ENCODE results near the gene DMC1.

DMC1 gene

DNA sequence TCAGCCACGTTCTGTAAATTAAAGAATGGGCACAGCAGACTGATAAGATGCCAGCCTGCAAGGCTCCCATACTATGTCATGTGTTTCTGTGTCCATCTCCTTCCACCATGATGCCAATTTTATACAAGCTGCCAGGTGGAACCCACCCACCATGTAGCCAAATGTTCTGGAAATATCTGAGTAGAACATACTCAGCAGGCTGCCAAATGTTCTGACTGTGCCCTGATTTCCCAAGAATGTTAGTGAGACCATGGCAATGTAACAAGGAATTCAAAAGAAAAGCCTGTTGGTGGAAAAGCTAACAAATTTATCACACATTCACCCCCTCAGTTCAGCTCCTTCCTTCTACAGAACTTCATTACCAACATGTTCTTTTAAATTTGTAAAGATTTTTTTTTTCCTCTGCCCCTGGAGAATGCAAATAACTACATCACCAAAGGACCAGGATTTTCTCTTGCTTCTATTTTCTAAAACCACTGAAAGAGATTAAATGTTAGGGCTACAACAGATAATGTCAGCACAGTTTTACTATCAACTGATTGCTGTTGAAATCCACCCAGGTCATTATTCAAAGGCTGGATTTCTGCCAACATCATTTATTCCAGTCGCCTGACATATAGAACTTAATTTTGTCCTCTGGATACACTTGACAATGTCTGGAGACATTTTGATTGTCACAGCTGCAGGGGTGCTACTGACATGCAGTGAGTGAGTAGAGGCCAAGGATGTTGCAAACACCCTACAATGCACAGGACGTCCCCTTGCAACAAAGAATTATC lies 3.1 kb downstream of the DMC1 start:
- no peak for DNase-seq
- H3K4me3 ChIP-seq (ENCODE audit: low read depth, low read length) = no peak overlapping the region
- no peak overlapping the region for H4K91ac ChIP-seq (ENCODE audit: low read depth, low read length)
- no peak overlapping the region for H4K8ac ChIP-seq (ENCODE audit: low read depth, low read length)
- H3K4ac ChIP-seq (ENCODE audit: low read depth, low read length) = no peak overlapping the region
- no peak overlapping the region for H2BK12ac ChIP-seq (ENCODE audit: low read length)
- H3K79me1 ChIP-seq (ENCODE audit: low read length) = peaks cover 9% of the 10 kb centered on the region
- H2BK120ac ChIP-seq (ENCODE audit: insufficient read depth, low read length, poor library complexity) = no peak overlapping the region
- H2AK5ac ChIP-seq (ENCODE audit: low read length) = no peak overlapping the region
- H3K4me1 ChIP-seq (ENCODE audit: control insufficient read depth in 1 of 2, insufficient read depth in 2 of 2, low read length in 2 of 2) = peaks cover 2 to 4% of the 10 kb centered on the region in 2 experiments
- H3K4me2 ChIP-seq (ENCODE audit: low read length) = no peak overlapping the region
- no peak overlapping the region for H3K27ac ChIP-seq (ENCODE audit: low read depth, low read length)
- H4K12ac ChIP-seq (ENCODE audit: low read depth, low read length) = no peak overlapping the region
- H3K18ac ChIP-seq (ENCODE audit: low read length) = no peak overlapping the region
- no peaks in the 10 kb centered on the region for H3K36me3 ChIP-seq (ENCODE audit: control insufficient read depth in 1 of 2, insufficient read depth in 2 of 2, low read length in 2 of 2)
- H3K14ac ChIP-seq (ENCODE audit: low read length) = no peak overlapping the region
- no peak overlapping the region for H2BK5ac ChIP-seq (ENCODE audit: low read depth, low read length, poor library complexity)
- no peak overlapping the region for H3K23ac ChIP-seq (ENCODE audit: low read length)
- H3K9me3 ChIP-seq (ENCODE audit: insufficient read depth, low read depth, low read length) = no peaks in the 10 kb centered on the region
- no peaks in the 10 kb centered on the region for H3K27me3 ChIP-seq (ENCODE audit: insufficient read depth, low read length)
- H2AFZ ChIP-seq (ENCODE audit: insufficient read depth, low read length, poor library complexity) = no peak overlapping the region
- H3K9ac ChIP-seq (ENCODE audit: low read length) = no peak overlapping the region
- WGBS (ENCODE audit: extremely low coverage, insufficient coverage, insufficient read length) = no CpG with 5 or more reads among the region's 3 CpGs
- peaks cover 3% of the 10 kb centered on the region for H3K79me2 ChIP-seq (ENCODE audit: control insufficient read depth, insufficient read depth, low read length, poor library complexity)

DNA sequence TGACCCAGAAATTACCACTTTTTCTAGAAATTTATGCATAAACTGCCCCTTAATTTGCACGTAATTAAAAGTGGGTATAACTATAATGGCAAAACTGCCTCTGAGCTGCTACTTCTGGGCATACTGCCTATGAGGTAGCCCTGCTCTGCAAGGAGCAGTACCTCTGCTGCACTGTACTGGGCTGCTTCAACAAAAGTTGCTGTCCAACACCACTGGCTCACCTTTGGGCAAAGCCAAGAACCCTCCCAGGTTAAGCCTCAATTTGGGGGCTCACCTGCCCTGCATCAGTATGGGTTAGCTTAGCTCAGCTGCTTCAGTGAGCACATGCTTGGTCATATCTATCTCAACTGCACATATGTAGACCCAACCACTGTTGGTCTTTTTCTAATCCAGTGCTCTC lies 4.5 kb downstream of the DMC1 start:
- no peaks in the 10 kb centered on the region for H3K9me3 ChIP-seq (ENCODE audit: insufficient read depth, low read depth, low read length)
- no peaks in the 10 kb centered on the region for H3K27me3 ChIP-seq (ENCODE audit: insufficient read depth, low read length)
- H3K36me3 ChIP-seq (ENCODE audit: control insufficient read depth in 1 of 2, insufficient read depth in 2 of 2, low read length in 2 of 2) = no peaks in the 10 kb centered on the region
- no peak overlapping the region for H3K18ac ChIP-seq (ENCODE audit: low read length)
- H3K4me1 ChIP-seq (ENCODE audit: control insufficient read depth in 1 of 2, insufficient read depth in 2 of 2, low read length in 2 of 2) = no peaks in the 10 kb centered on the region
- no peak overlapping the region for H3K4ac ChIP-seq (ENCODE audit: low read depth, low read length)
- H2BK5ac ChIP-seq (ENCODE audit: low read depth, low read length, poor library complexity) = no peak overlapping the region
- no peak overlapping the region for H4K91ac ChIP-seq (ENCODE audit: low read depth, low read length)
- H2AK5ac ChIP-seq (ENCODE audit: low read length) = no peak overlapping the region
- no peak overlapping the region for H3K9ac ChIP-seq (ENCODE audit: low read length)
- H2AFZ ChIP-seq (ENCODE audit: insufficient read depth, low read length, poor library complexity) = no peak overlapping the region
- no peak overlapping the region for H3K23ac ChIP-seq (ENCODE audit: low read length)
- H3K79me1 ChIP-seq (ENCODE audit: low read length) = peaks cover 6% of the 10 kb centered on the region
- no peak overlapping the region for H4K8ac ChIP-seq (ENCODE audit: low read depth, low read length)
- no peak overlapping the region for H2BK12ac ChIP-seq (ENCODE audit: low read length)
- no peak overlapping the region for H2BK120ac ChIP-seq (ENCODE audit: insufficient read depth, low read length, poor library complexity)
- no peak overlapping the region for H3K14ac ChIP-seq (ENCODE audit: low read length)
- H3K79me2 ChIP-seq (ENCODE audit: control insufficient read depth, insufficient read depth, low read length, poor library complexity) = peaks cover under 1% of the 10 kb centered on the region
- H3K27ac ChIP-seq (ENCODE audit: low read depth, low read length) = no peak overlapping the region
- no peak overlapping the region for H4K12ac ChIP-seq (ENCODE audit: low read depth, low read length)
- no peak for DNase-seq
- no CpG with 5 or more reads among the region's 1 CpG for WGBS (ENCODE audit: extremely low coverage, insufficient coverage, insufficient read length)
- no peak overlapping the region for H3K4me3 ChIP-seq (ENCODE audit: low read depth, low read length)
- H3K4me2 ChIP-seq (ENCODE audit: low read length) = no peak overlapping the region

DNA sequence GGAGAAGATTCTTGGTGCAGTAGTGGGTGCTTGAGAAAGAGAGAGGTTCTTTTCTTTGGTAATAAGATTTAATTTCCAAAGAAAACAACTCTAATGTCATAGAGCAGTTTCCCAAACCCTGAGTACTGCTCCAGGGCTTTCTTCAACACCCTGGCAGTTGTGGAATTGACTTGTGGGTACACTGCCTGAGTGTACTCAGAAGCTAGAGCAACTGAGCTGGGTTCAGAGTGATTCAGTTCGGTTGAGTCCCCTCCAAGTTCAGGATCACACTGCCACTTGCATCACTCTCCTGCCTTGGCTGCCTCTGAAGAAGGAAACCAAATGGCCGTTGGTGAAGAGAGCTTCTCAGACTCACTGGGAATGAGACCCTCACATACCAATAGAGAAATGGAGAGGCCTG lies 5.3 kb downstream of the DMC1 start:
- Histone ChIP-seq H3K9me3 (ENCODE audit: insufficient read depth, low read depth, low read length) (no peaks in the 10 kb centered on the region), H3K9ac (ENCODE audit: low read length) (no peak overlapping the region), H2AFZ (ENCODE audit: insufficient read depth, low read length, poor library complexity) (no peak overlapping the region), H3K4ac (ENCODE audit: low read depth, low read length) (no peak overlapping the region), H3K23ac (ENCODE audit: low read length) (no peak overlapping the region), H3K4me1 (ENCODE audit: control insufficient read depth in 1 of 2, insufficient read depth in 2 of 2, low read length in 2 of 2) (no peaks in the 10 kb centered on the region), H2BK120ac (ENCODE audit: insufficient read depth, low read length, poor library complexity) (no peak overlapping the region), H3K36me3 (ENCODE audit: control insufficient read depth in 1 of 2, insufficient read depth in 2 of 2, low read length in 2 of 2) (no peaks in the 10 kb centered on the region), H3K27me3 (ENCODE audit: insufficient read depth, low read length) (no peaks in the 10 kb centered on the region), H2AK5ac (ENCODE audit: low read length) (no peak overlapping the region), H3K27ac (ENCODE audit: low read depth, low read length) (no peak overlapping the region), H3K4me2 (ENCODE audit: low read length) (no peak overlapping the region), H4K12ac (ENCODE audit: low read depth, low read length) (no peak overlapping the region), H2BK5ac (ENCODE audit: low read depth, low read length, poor library complexity) (no peak overlapping the region), H4K8ac (ENCODE audit: low read depth, low read length) (no peak overlapping the region), H3K79me1 (ENCODE audit: low read length) (peaks cover 2% of the 10 kb centered on the region), H4K91ac (ENCODE audit: low read depth, low read length) (no peak overlapping the region), H3K4me3 (ENCODE audit: low read depth, low read length) (no peak overlapping the region), H2BK12ac (ENCODE audit: low read length) (no peak overlapping the region), H3K79me2 (ENCODE audit: control insufficient read depth, insufficient read depth, low read length, poor library complexity) (no peaks in the 10 kb centered on the region), H3K18ac (ENCODE audit: low read length) (no peak overlapping the region), H3K14ac (ENCODE audit: low read length) (no peak overlapping the region)
- no peak for DNase-seq
- WGBS (ENCODE audit: extremely low coverage, insufficient coverage, insufficient read length) = no CpG with 5 or more reads among the region's 2 CpGs

DNA sequence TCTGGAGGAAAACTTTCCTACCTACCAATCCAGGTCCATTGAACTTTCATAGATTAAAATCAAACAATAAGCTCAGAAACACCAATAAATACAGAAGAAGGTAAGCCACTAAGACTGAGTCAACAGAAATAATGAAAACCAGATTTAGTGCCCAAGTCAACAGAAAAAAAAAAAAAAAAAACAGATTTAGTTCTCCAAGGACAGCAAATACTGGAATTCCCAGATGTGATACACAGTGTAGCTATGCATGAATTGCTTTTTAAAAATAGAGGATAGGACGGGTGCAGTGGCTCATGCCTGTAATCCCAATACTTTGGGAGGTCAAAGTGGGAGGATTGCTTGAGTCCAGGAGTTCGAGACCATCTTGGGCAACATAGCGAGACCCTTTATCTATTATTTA lies 15.7 kb downstream of the DMC1 start:
- Histone ChIP-seq H2AFZ (ENCODE audit: insufficient read depth, low read length, poor library complexity) (no peak overlapping the region), H3K79me1 (ENCODE audit: low read length) (no peaks in the 10 kb centered on the region), H4K12ac (ENCODE audit: low read depth, low read length) (no peak overlapping the region), H3K23ac (ENCODE audit: low read length) (no peak overlapping the region), H3K4me2 (ENCODE audit: low read length) (no peak overlapping the region), H2AK5ac (ENCODE audit: low read length) (no peak overlapping the region), H3K79me2 (ENCODE audit: control insufficient read depth, insufficient read depth, low read length, poor library complexity) (no peaks in the 10 kb centered on the region), H3K27ac (ENCODE audit: low read depth, low read length) (no peak overlapping the region), H3K18ac (ENCODE audit: low read length) (no peak overlapping the region), H3K4me3 (ENCODE audit: low read depth, low read length) (no peak overlapping the region), H3K14ac (ENCODE audit: low read length) (no peak overlapping the region), H3K9ac (ENCODE audit: low read length) (no peak overlapping the region), H4K8ac (ENCODE audit: low read depth, low read length) (no peak overlapping the region), H4K91ac (ENCODE audit: low read depth, low read length) (no peak overlapping the region), H3K27me3 (ENCODE audit: insufficient read depth, low read length) (no peaks in the 10 kb centered on the region), H2BK12ac (ENCODE audit: low read length) (no peak overlapping the region), H2BK120ac (ENCODE audit: insufficient read depth, low read length, poor library complexity) (no peak overlapping the region), H3K4ac (ENCODE audit: low read depth, low read length) (no peak overlapping the region), H2BK5ac (ENCODE audit: low read depth, low read length, poor library complexity) (no peak overlapping the region), H3K4me1 (ENCODE audit: control insufficient read depth in 1 of 2, insufficient read depth in 2 of 2, low read length in 2 of 2) (no peaks in the 10 kb centered on the region), H3K36me3 (ENCODE audit: control insufficient read depth in 1 of 2, insufficient read depth in 2 of 2, low read length in 2 of 2) (no peaks in the 10 kb centered on the region), H3K9me3 (ENCODE audit: insufficient read depth, low read depth, low read length) (no peaks in the 10 kb centered on the region)
- DNase-seq = peak in 1 of 2 donors; percentile 53
- no CpG with 5 or more reads among the region's 3 CpGs for WGBS (ENCODE audit: extremely low coverage, insufficient coverage, insufficient read length)

All from trophoblast cell (in vitro differentiated cells and primary cell).